SK-N-SH treated with all-trans-retinoic acid at 6 μM for 48 hours (cell line): ENCODE results near the gene MACF1.

Source experiments
- ATAC-seq: fragments of 200-7000 bp; cut with Tn5 transposase; 3 replicates; pipeline ENCODE4 v1.9.1; 2020; ENCODE audit warnings: mild to moderate bottlenecking, moderate library complexity
- BACH2 ChIP-seq: fragments of 250-450 bp; sonication (Bioruptor Pico); IDR thresholded peaks from 2 replicates; pipeline ENCODE4 v1.9.0; 2021; ENCODE audit warnings: mild to moderate bottlenecking, borderline replicate concordance
- CREB5 ChIP-seq: fragments of 250-450 bp; sonication (Bioruptor Pico); IDR thresholded peaks from 2 replicates; pipeline ENCODE4 v1.5.1; 2020; ENCODE audit warnings: low read depth, mild to moderate bottlenecking, moderate library complexity
- CSDC2 ChIP-seq: fragments of 250-450 bp; sonication (Bioruptor Pico); IDR thresholded peaks from 2 replicates; pipeline ENCODE4 v1.5.0; 2020; ENCODE audit warnings: mild to moderate bottlenecking, moderate library complexity
- CSRNP3 ChIP-seq: fragments of 250-450 bp; sonication (Bioruptor Pico); IDR thresholded peaks from 2 replicates; pipeline ENCODE4 v1.5.1; 2021; ENCODE audit warnings: mild to moderate bottlenecking, moderate library complexity
- ESRRG ChIP-seq: fragments of 250-450 bp; sonication (Bioruptor Pico); IDR thresholded peaks from 2 replicates; pipeline ENCODE4 v1.6.1; 2021; ENCODE audit warnings: mild to moderate bottlenecking
- GLIS3 ChIP-seq: fragments of 250-450 bp; sonication (Bioruptor Pico); IDR thresholded peaks from 2 replicates; pipeline ENCODE4 v1.5.0; 2020; ENCODE audit warnings: mild to moderate bottlenecking, moderate library complexity
- ISL1 ChIP-seq: fragments of 250-450 bp; sonication (Bioruptor Pico); IDR thresholded peaks from 2 replicates; pipeline ENCODE4 v2.1.2; 2022; ENCODE audit warnings: mild to moderate bottlenecking, moderate library complexity
- OSR1 ChIP-seq: fragments of 250-450 bp; sonication (Bioruptor Pico); IDR thresholded peaks from 2 replicates; pipeline ENCODE4 v1.8.0; 2022; ENCODE audit warnings: moderate library complexity, mild to moderate bottlenecking, inconsistent platforms
- PATZ1 ChIP-seq: fragments of 250-450 bp; sonication (Bioruptor Pico); IDR thresholded peaks from 2 replicates; pipeline ENCODE4 v1.8.0; 2020; ENCODE audit warnings: mild to moderate bottlenecking, moderate library complexity, borderline replicate concordance
- PPARA ChIP-seq: fragments of 250-450 bp; sonication (Bioruptor Pico); IDR thresholded peaks from 2 replicates; pipeline ENCODE4 v1.5.0; 2020; ENCODE audit warnings: mild to moderate bottlenecking, borderline replicate concordance
- RARB ChIP-seq: fragments of 250-450 bp; sonication (Bioruptor Pico); IDR thresholded peaks from 2 replicates; pipeline ENCODE4 v1.8.0; 2021; ENCODE audit warnings: mild to moderate bottlenecking, moderate library complexity
- SNAI2 ChIP-seq: fragments of 250-450 bp; sonication (Bioruptor Pico); IDR thresholded peaks from 2 replicates; pipeline ENCODE4 v1.5.0; 2020; ENCODE audit warnings: mild to moderate bottlenecking, moderate library complexity
- TCF4 ChIP-seq: fragments of 250-450 bp; sonication (Bioruptor Pico); IDR thresholded peaks from 2 replicates; pipeline ENCODE4 v1.8.0; 2021; ENCODE audit warnings: mild to moderate bottlenecking, moderate library complexity, borderline replicate concordance
- TOX ChIP-seq: fragments of 250-450 bp; sonication (Bioruptor Pico); IDR thresholded peaks from 2 replicates; pipeline ENCODE4 v1.8.0; 2021; ENCODE audit warnings: mild to moderate bottlenecking, moderate library complexity, borderline replicate concordance
- TSHZ2 ChIP-seq: fragments of 250-450 bp; sonication (Bioruptor Pico); IDR thresholded peaks from 2 replicates; pipeline ENCODE4 v1.5.0; 2020; ENCODE audit warnings: mild to moderate bottlenecking, moderate library complexity
- ZC3H10 ChIP-seq: fragments of 250-450 bp; sonication (Bioruptor Pico); IDR thresholded peaks from 2 replicates; pipeline ENCODE4 v1.5.1; 2021; ENCODE audit warnings: mild to moderate bottlenecking, moderate library complexity
- ZFP3 ChIP-seq: fragments of 250-450 bp; sonication (Bioruptor Pico); IDR thresholded peaks from 2 replicates; pipeline ENCODE4 v1.5.0; 2020; ENCODE audit warnings: mild to moderate bottlenecking, moderate library complexity
- ZFP30 ChIP-seq: fragments of 450-650 bp; formaldehyde crosslinking; IDR thresholded peaks from 2 replicates; pipeline ENCODE4 v1.5.0; 2022; ENCODE audit warnings: mild to moderate bottlenecking, moderate library complexity
- ZNF565 ChIP-seq: fragments of 450-650 bp; formaldehyde crosslinking; conservative IDR thresholded peaks from 2 replicates; pipeline ENCODE4 v1.5.0; 2020; ENCODE audit warnings: low read depth, mild to moderate bottlenecking, moderate library complexity
- ZNF70 ChIP-seq: fragments of 450-650 bp; formaldehyde crosslinking; IDR thresholded peaks from 2 replicates; pipeline ENCODE4 v1.5.0; 2020; ENCODE audit warnings: mild to moderate bottlenecking, moderate library complexity
- ZNF8 ChIP-seq: fragments of 450-650 bp; formaldehyde crosslinking; IDR thresholded peaks from 2 replicates; pipeline ENCODE4 v1.5.0; 2020; ENCODE audit warnings: mild to moderate bottlenecking, moderate library complexity
- TF ChIP-seq, protein P1 (sequence below): fragments of 250-450 bp; sonication (Bioruptor Pico); IDR thresholded peaks from 2 replicates; pipeline ENCODE4 v1.8.0; 2021; ENCODE audit warnings: low read depth, mild to moderate bottlenecking, moderate library complexity, borderline replicate concordance

Gene MACF1

GRCh38 chr1:39404876-39405275 lies 200.4 kb downstream of the MACF1 start:
- ATAC-seq: no peak
- no peak for TF ChIP-seq BACH2 (CRISPR knock-in tag)
- TF ChIP-seq CSDC2: no peak
- no peak for TF ChIP-seq ISL1 (CRISPR knock-in tag)
- TF ChIP-seq TCF4: no peak
- no peak for TF ChIP-seq PPARA (CRISPR knock-in tag)

DNA sequence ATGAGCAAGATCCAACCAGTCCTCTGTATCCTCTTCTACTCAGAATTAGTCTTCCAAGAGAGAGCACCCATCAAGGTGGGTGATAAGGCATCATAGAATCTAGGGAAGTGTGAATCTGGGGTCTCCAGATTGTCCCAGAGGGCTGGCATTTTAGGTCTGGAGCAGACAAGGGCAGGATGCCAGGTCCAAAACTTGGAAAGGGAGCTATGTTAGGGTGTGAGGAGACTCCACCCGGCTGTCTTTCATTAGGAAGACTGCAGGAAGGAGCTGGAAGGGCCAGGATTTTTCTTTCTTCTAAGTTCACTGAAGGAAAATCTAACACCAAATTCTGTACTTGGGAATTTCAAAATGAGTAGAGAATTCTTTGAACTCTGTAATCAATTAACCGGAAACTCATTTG lies 200.9 kb downstream of the MACF1 start:
- ATAC-seq: no peak
- TF ChIP-seq CSRNP3 (CRISPR knock-in tag) (no peak), CREB5 (CRISPR knock-in tag) (no peak), ZNF565 (no peak), RARB (no peak), ZNF70 (CRISPR knock-in tag) (no peak), CSDC2 (no peak), ZNF8 (CRISPR knock-in tag) (no peak), PPARA (CRISPR knock-in tag) (no peak), ZFP3 (CRISPR knock-in tag) (no peak), ZFP30 (CRISPR knock-in tag) (no peak), TSHZ2 (CRISPR knock-in tag) (no peak)
- TF ChIP-seq, all 23 proteins: peak for 0

GRCh38 chr1:39406533-39407450 lies 202.3 kb downstream of the MACF1 start:
- TF ChIP-seq ZNF8 (CRISPR knock-in tag) (no peak), ISL1 (CRISPR knock-in tag) (peak; percentile 33)
- ATAC-seq: peak; percentile 5; the same call in 1 of the 3 replicates

DNA sequence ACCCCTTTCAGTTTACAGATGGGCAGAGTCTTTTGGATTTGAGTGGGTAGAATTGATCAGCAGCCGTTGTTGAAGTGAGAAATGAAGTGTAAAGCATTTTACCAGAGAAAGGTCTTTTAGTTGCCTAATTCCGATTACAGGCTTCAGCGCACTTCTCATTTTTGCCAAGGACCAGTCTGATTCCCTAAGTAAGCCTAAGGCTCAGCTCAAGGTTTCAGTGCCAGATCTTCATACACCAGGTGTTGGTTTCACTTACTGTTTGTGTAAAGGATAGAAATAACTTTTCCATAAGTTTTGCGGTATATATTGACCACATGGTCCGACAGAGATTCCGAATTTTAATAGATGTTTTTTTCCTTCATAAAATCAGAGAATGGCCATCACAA lies 203.0 kb downstream of the MACF1 start:
- ATAC-seq: no peak
- TF ChIP-seq CSRNP3 (CRISPR knock-in tag): no peak
- TF ChIP-seq PATZ1 (CRISPR knock-in tag): no peak
- no peak for TF ChIP-seq PPARA (CRISPR knock-in tag)
- TF ChIP-seq ESRRG: no peak
- TF ChIP-seq TOX: no peak
- no peak for TF ChIP-seq RARB
- TF ChIP-seq ZNF8 (CRISPR knock-in tag): no peak
- no peak for TF ChIP-seq ZNF70 (CRISPR knock-in tag)
- no peak for TF ChIP-seq TSHZ2 (CRISPR knock-in tag)
- TF ChIP-seq ZNF565: no peak
- no peak for TF ChIP-seq ZC3H10 (CRISPR knock-in tag)
- TF ChIP-seq OSR1 (CRISPR knock-in tag): no peak
- no peak for TF ChIP-seq GLIS3
- TF ChIP-seq CSDC2: no peak
- no peak for TF ChIP-seq SNAI2 (CRISPR knock-in tag)
- TF ChIP-seq, protein P1, sequence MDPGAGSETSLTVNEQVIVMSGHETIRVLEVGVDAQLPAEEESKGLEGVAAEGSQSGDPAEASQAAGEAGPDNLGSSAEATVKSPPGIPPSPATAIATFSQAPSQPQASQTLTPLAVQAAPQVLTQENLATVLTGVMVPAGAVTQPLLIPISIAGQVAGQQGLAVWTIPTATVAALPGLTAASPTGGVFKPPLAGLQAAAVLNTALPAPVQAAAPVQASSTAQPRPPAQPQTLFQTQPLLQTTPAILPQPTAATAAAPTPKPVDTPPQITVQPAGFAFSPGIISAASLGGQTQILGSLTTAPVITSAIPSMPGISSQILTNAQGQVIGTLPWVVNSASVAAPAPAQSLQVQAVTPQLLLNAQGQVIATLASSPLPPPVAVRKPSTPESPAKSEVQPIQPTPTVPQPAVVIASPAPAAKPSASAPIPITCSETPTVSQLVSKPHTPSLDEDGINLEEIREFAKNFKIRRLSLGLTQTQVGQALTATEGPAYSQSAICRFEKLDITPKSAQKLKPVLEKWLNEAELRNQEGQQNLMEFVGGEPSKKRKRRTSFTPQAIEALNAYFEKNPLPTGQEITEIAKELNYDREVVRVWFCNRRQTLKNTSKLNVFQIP: no peak
